Activated T-cell treated with anti-CD3 and anti-CD28 coated beads, Interleukin-2, amount 50 U/mL, for 72 hours (primary cell): ENCODE measurements around the gene HYCC1. TPM values are rescaled to one million over a fixed set of nuclear protein-coding genes. Genes with fewer than 3 reads are reported as not detected.
"Not testable (repeated sequence)": the region's sequence is repeated elsewhere in the genome, so short reads cannot be mapped to it uniquely, and the experiment has no call there.

Experiments used
- ATAC-seq, 2 donors: fragments of 150-1000 bp; cut with Tn5 transposase; replicated peaks in 1 of 2; 2 replicates each; pipeline ENCODE4 v1.10.0; 2021; ENCODE audit warnings: moderate library complexity in 2 of 2, mild to moderate bottlenecking in 1 of 2
- DNase-seq, 2 donors: peaks; one replicate each; pipeline ENCODE4 v3.0.0; 2021 to 2022; ENCODE audit warnings: mixed read lengths in 1 of 2
- H3K27ac Mint-ChIP-seq: one replicate; pipeline ENCODE4 v1.8.0; 2022; ENCODE audit warnings: mild to moderate bottlenecking, moderate library complexity, mixed read lengths
- H3K27me3 Mint-ChIP-seq: one replicate; pipeline ENCODE4 v1.8.0; 2022; ENCODE audit warnings: low read depth, mixed read lengths
- H3K36me3 Mint-ChIP-seq, 2 donors: one replicate each; pipeline ENCODE4 v1.8.0; 2022; ENCODE audit warnings: mixed read lengths in 2 of 2, mild to moderate bottlenecking in 1 of 2; ENCODE audit not compliant: insufficient read depth in 2 of 2
- H3K4me1 Mint-ChIP-seq: one replicate; pipeline ENCODE4 v1.8.0; 2022; ENCODE audit warnings: low read depth, mixed read lengths
- H3K4me3 Mint-ChIP-seq, 2 donors: one replicate each; pipeline ENCODE4 v1.8.0; 2022; ENCODE audit warnings: mild to moderate bottlenecking in 2 of 2, mixed read lengths in 2 of 2, moderate library complexity in 2 of 2
- H3K9me3 Mint-ChIP-seq, 2 donors: one replicate each; pipeline ENCODE4 v1.8.0; 2022; ENCODE audit warnings: mixed read lengths in 2 of 2
- total RNA-seq, 2 donors: library from RNA; stranded (reverse); gene quantifications; one replicate each; pipeline ENCODE4 v1.2.3, GENCODE V29; 2022

HYCC1 gene
- total RNA-seq, 2 donors from 2014 or later, result 25.3 to 26.0 TPM

DNA sequence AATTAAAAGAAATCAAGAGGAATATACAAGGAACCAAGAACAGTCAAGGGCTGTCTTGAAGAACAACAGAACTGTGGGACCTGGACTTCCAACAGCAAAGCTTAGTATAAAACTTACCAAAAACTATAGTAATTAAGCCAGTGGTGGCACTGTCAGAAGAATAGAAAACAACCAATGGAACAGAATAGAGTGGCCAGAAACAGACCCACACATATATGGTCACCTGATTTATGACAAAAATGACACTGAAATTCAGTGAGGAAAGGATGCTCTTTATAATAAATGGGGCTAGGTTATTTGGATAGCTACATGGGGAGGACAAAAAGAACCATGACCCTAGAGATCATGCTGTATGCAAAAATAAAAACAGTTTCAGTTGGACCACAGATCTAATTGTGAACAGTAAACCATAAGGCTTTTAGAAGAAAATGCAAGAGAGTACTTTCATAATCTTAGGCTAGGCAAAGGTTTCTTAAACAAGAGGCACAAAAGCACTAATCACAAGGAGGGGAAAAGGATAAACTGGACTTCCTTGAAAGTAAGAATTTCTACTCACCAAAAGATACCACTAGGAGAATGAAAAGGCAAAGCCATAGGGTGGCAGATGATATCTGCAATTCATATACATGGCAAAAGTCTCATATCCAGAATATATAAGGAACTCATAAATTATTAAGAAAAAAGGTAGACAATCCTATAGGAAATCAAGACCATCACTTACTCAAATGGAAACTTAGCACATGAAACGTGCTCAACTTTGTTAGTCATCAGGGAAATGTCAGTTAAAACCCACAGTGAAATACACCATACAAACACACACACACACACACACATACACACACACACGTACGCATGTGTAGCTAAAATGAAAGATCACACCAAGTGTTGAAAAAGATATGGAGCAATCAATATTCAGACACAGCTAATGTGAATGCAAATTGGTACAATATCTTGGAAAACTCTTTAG, 20.8 kb downstream of the HYCC1 start:
- peak overlapping the region; percentile 64 for H3K27ac Mint-ChIP-seq
- ATAC-seq (peak; percentile 42 to 68), DNase-seq (peak; percentile 38 to 47)
- H3K36me3 Mint-ChIP-seq, result no peaks in the 10 kb centered on the region
- H3K9me3 Mint-ChIP-seq, result peaks cover 0 to 2% of the 10 kb centered on the region in 2 donors
- H3K27me3 Mint-ChIP-seq, result no peaks in the 10 kb centered on the region
- H3K4me3 Mint-ChIP-seq, result peak overlapping the region in 1 of 2 donors; percentile 63
- peaks cover 43% of the 10 kb centered on the region for H3K4me1 Mint-ChIP-seq

GRCh38 chr7:22990588-22990949, 23.4 kb downstream of the HYCC1 start:
- peaks cover 0 to 2% of the 10 kb centered on the region in 2 donors for H3K9me3 Mint-ChIP-seq
- H3K27me3 Mint-ChIP-seq, result no peaks in the 10 kb centered on the region
- H3K27ac Mint-ChIP-seq, result no peak overlapping the region
- ATAC-seq (peak in 1 of 2 donors; percentile 50), DNase-seq (no peak)
- no peak overlapping the region for H3K4me3 Mint-ChIP-seq
- peaks cover 38% of the 10 kb centered on the region for H3K4me1 Mint-ChIP-seq
- H3K36me3 Mint-ChIP-seq, result no peaks in the 10 kb centered on the region

- Mint-ChIP-seq H3K27me3 (no peaks in the 10 kb centered on the region), H3K4me1 (peaks cover 31% of the 10 kb centered on the region), H3K27ac (no peak overlapping the region), H3K9me3 (peaks cover 0 to 2% of the 10 kb centered on the region in 2 donors), H3K36me3 (no peaks in the 10 kb centered on the region), H3K4me3 (peak overlapping the region in 1 of 2 donors; percentile 41)
- ATAC-seq (peak in 1 of 2 donors; percentile 42), DNase-seq (no peak)
Observed at GRCh38 chr7:22989643-22990587, 24.0 kb downstream of the HYCC1 start.

GRCh38 chr7:22985436-22985835, 28.5 kb downstream of the HYCC1 start:
- H3K4me3 Mint-ChIP-seq, result no peak overlapping the region
- no peak for ATAC-seq
- no peaks in the 10 kb centered on the region for H3K9me3 Mint-ChIP-seq
- H3K27me3 Mint-ChIP-seq, result no peaks in the 10 kb centered on the region
- H3K36me3 Mint-ChIP-seq, result no peaks in the 10 kb centered on the region
- peaks cover 12% of the 10 kb centered on the region for H3K4me1 Mint-ChIP-seq
- no peak overlapping the region for H3K27ac Mint-ChIP-seq
- DNase-seq, result no peak

GRCh38 chr7:22983257-22983855, 30.6 kb downstream of the HYCC1 start:
- H3K4me3 Mint-ChIP-seq, result no peak overlapping the region
- H3K36me3 Mint-ChIP-seq, result no peaks in the 10 kb centered on the region
- no peak for ATAC-seq
- no peaks in the 10 kb centered on the region for H3K27me3 Mint-ChIP-seq
- H3K27ac Mint-ChIP-seq, result no peak overlapping the region
- H3K9me3 Mint-ChIP-seq, result no peaks in the 10 kb centered on the region
- no peak for DNase-seq
- H3K4me1 Mint-ChIP-seq, result peaks cover 16% of the 10 kb centered on the region

GRCh38 chr7:22980422-22980821, 33.5 kb downstream of the HYCC1 start:
- H3K4me3 Mint-ChIP-seq, result no peak overlapping the region
- H3K36me3 Mint-ChIP-seq, result peaks cover 0 to 2% of the 10 kb centered on the region in 2 donors
- peaks cover 16% of the 10 kb centered on the region for H3K4me1 Mint-ChIP-seq
- no peak for ATAC-seq
- no peak for DNase-seq
- no peak overlapping the region for H3K27ac Mint-ChIP-seq
- H3K9me3 Mint-ChIP-seq, result no peaks in the 10 kb centered on the region
- H3K27me3 Mint-ChIP-seq, result no peaks in the 10 kb centered on the region

DNA sequence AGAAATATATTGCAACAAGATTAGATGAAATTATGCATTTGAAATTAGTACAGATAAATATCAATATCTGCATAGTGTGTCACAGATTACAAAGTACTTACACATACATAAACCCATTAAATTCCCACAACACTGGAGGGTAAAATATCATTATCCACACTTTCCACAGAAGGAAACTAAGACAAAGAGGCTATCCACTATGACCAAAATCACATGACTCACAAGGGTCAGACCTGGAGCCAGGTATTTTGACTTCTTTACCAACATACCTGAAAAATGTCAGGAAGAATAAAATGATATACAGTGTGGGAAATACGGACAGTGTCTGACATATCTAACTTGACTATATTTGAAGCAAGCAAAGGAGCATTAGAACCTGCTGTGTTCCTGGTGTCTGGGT, 34.1 kb downstream of the HYCC1 start:
- Mint-ChIP-seq H3K27ac (no peak overlapping the region), H3K27me3 (no peaks in the 10 kb centered on the region), H3K9me3 (no peaks in the 10 kb centered on the region), H3K36me3 (peaks cover 0 to 5% of the 10 kb centered on the region in 2 donors), H3K4me3 (no peak overlapping the region), H3K4me1 (peaks cover 16% of the 10 kb centered on the region)
- DNase-seq, result no peak
- no peak for ATAC-seq

- peaks cover 3 to 10% of the 10 kb centered on the region in 2 donors for H3K36me3 Mint-ChIP-seq
- no peak for ATAC-seq
- H3K4me3 Mint-ChIP-seq, result no peak overlapping the region
- DNase-seq, result no peak
- H3K27ac Mint-ChIP-seq, result no peak overlapping the region
- H3K27me3 Mint-ChIP-seq, result no peaks in the 10 kb centered on the region
- peaks cover 16% of the 10 kb centered on the region for H3K4me1 Mint-ChIP-seq
- H3K9me3 Mint-ChIP-seq, result no peaks in the 10 kb centered on the region
Observed at GRCh38 chr7:22979251-22979650, 34.7 kb downstream of the HYCC1 start.

- not testable (repeated sequence) for DNase-seq, ATAC-seq
- H3K36me3 Mint-ChIP-seq, result peaks cover 3 to 11% of the 10 kb centered on the region in 2 donors
Observed at GRCh38 chr7:22974636-22975035, 39.3 kb downstream of the HYCC1 start.

DNA sequence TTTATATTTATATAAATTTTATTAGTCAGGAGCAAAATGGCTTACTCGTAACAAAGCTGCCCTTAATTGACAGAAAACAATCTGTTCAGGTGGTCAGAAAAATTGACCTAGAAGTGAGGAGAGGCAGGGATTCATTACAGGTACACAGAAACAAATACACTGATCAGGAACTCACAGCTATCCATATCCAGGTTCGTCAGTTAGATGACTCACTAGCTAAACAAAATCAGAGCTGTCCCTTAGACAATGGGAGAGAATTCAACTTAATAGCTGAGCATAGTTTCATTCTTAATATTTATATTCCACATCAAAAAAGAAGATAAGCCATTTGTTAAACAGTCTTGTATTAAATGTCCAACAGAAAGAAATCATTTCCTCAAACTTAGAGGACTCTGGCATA, 41.7 kb downstream of the HYCC1 start:
- ATAC-seq, result no peak
- DNase-seq, result no peak
- H3K27me3 Mint-ChIP-seq, result no peaks in the 10 kb centered on the region
- peaks cover 3 to 11% of the 10 kb centered on the region in 2 donors for H3K36me3 Mint-ChIP-seq
- no peak overlapping the region for H3K4me3 Mint-ChIP-seq
- H3K27ac Mint-ChIP-seq, result no peak overlapping the region
- H3K9me3 Mint-ChIP-seq, result no peaks in the 10 kb centered on the region
- H3K4me1 Mint-ChIP-seq, result no peaks in the 10 kb centered on the region

More at GRCh38 chr7:22974636-22975035, 39.3 kb downstream of the HYCC1 start:
- H3K9me3 Mint-ChIP-seq, H3K4me3 Mint-ChIP-seq, H3K27me3 Mint-ChIP-seq, H3K4me1 Mint-ChIP-seq: not testable (repeated sequence)
- peak overlapping the region; percentile 5 for H3K27ac Mint-ChIP-seq

DNA sequence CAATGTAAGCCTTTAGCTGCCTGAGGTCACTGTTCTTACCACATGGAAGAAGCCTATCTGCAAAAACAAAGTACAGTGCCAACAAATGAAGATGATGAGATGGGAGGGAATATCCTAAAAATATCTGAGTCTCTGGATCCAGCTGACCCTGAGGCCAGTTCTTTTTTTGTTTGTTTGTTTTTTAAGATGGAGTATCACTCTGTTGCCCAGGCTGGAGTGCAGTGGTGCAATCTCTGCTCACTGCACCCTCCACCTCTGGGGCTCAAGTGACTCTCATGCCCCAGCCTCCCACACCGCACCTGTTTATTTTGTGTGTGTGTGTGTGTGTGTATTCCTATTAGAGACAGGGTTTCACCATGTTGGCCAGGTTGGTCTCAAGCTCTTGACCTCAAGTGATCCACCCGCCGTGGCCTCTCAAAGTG, 44.9 kb downstream of the HYCC1 start:
- H3K27me3 Mint-ChIP-seq, result no peaks in the 10 kb centered on the region
- H3K27ac Mint-ChIP-seq, result no peak overlapping the region
- peaks cover 0 to 1% of the 10 kb centered on the region in 2 donors for H3K36me3 Mint-ChIP-seq
- H3K4me3 Mint-ChIP-seq, result no peak overlapping the region
- no peaks in the 10 kb centered on the region for H3K4me1 Mint-ChIP-seq
- no peak for ATAC-seq
- no peak for DNase-seq
- no peaks in the 10 kb centered on the region for H3K9me3 Mint-ChIP-seq
